GM12878 (cell line): Measurements from ENCODE around the gene MRRF. TPM values are rescaled to one million over a fixed set of nuclear protein-coding genes. Genes with fewer than 3 reads are reported as not detected.

Experiments
- ATAC-seq: fragments of 200-7000 bp; cut with Tn5 transposase; 3 replicates; pipeline ENCODE4 v1.9.1; 2020; ENCODE audit warnings: mild to moderate bottlenecking, moderate library complexity
- BruUV-seq: library from RNA; stranded (reverse); fragments of 400-500 nt; replicated peaks from 2 replicates; lab custom pipeline; 2021; lab: Mats Ljungman, UMichigan
- CTCF ChIA-PET: fragments of 300-600 bp; sonication (Branson Sonifier 250); formaldehyde crosslinking; extraction: SDS; loops from one replicate; lab custom pipeline; 2021; ENCODE audit warnings: inconsistent platforms; lab: Yijun Ruan, JAX
- POLR2A ChIA-PET: fragments of 350-600 bp; formaldehyde crosslinking; extraction: SDS; loops from one replicate; lab custom pipeline; 2021; ENCODE audit warnings: inconsistent platforms; lab: Charles Lee
- RAD21 ChIA-PET: fragments of 300-600 bp; sonication (Branson Sonifier 250); formaldehyde crosslinking; loops from one replicate; lab custom pipeline; 2023; ENCODE audit warnings: antibody characterized with exemption; ENCODE audit not compliant: unreplicated experiment; lab: Charles Lee
- SMC1A ChIA-PET: fragments of 300-600 bp; sonication (Branson Sonifier 250); formaldehyde crosslinking; loops from one replicate; lab custom pipeline; 2023; ENCODE audit not compliant: unreplicated experiment, uncharacterized antibody; lab: Charles Lee
- DNase-seq: peaks from one replicate; pipeline ENCODE4 v3.0.0-alpha.2; 2011; ENCODE audit warnings: low read depth, low spot score
- FAIRE-seq: peaks from 3 replicates; lab custom pipeline; 2011; peaks lifted over from hg19 to GRCh38; lab: Jason Lieb, UNC
- H2AFZ ChIP-seq: 2 replicates; pipeline ENCODE4 v1.6.0; 2011; ENCODE audit warnings: low read depth, low read length, control low read depth; ENCODE audit not compliant: control insufficient read depth
- H3K27ac ChIP-seq: 2 replicates; pipeline ENCODE4 v1.5.1; 2011; ENCODE audit warnings: control low read depth; ENCODE audit not compliant: control insufficient read depth, insufficient read depth
- H3K27me3 ChIP-seq, 2 experiments: replicated peaks in 1 of 2; 2 replicates each; pipeline versions ENCODE4 v1.6.0 to v1.6.1; 2011; ENCODE audit warnings: low read length in 1 of 2; ENCODE audit not compliant: control insufficient read depth in 2 of 2, insufficient read depth in 2 of 2
- H3K36me3 ChIP-seq, 2 experiments: 2 replicates each; pipeline ENCODE4 v1.5.1; 2011; ENCODE audit warnings: low read length in 1 of 2; ENCODE audit not compliant: control insufficient read depth in 2 of 2, insufficient read depth in 2 of 2
- H3K4me1 ChIP-seq: 2 replicates; pipeline ENCODE4 v1.6.1; 2011; ENCODE audit warnings: mild to moderate bottlenecking, low read length, moderate library complexity, mixed read lengths; ENCODE audit not compliant: control insufficient read depth, insufficient read depth
- H3K4me2 ChIP-seq: 2 replicates; pipeline ENCODE4 v1.6.0; 2011; ENCODE audit warnings: control low read depth; ENCODE audit not compliant: control insufficient read depth, insufficient read depth
- H3K4me3 ChIP-seq: fragments of 200-600 bp; sonication (generic); 2 replicates; pipeline ENCODE4 v1.5.1; 2016
- H3K79me2 ChIP-seq: 2 replicates; pipeline ENCODE4 v1.6.0; 2011; ENCODE audit warnings: low read length; ENCODE audit not compliant: control insufficient read depth, insufficient read depth
- H3K9ac ChIP-seq: 2 replicates; pipeline ENCODE4 v1.8.0; 2011; ENCODE audit warnings: low read length, control low read depth, mixed read lengths; ENCODE audit not compliant: control insufficient read depth, insufficient read depth
- H3K9me3 ChIP-seq: replicated peaks from 3 replicates; pipeline ENCODE4 v1.5.1; 2011; ENCODE audit warnings: mild to moderate bottlenecking, low read length; ENCODE audit not compliant: control insufficient read depth, insufficient read depth
- H4K20me1 ChIP-seq: 2 replicates; pipeline ENCODE4 v1.6.0; 2011; ENCODE audit not compliant: control insufficient read depth, insufficient read depth
- BCL11A ChIP-seq: IDR thresholded peaks from 2 replicates; pipeline ENCODE4 v1.6.1; 2011; ENCODE audit warnings: low read depth, low read length
- EGR1 ChIP-seq, 2 experiments: IDR thresholded peaks; 1 replicate in 1 of 2; 2 replicates in 1 of 2; pipeline ENCODE4 v1.6.1; 2011 to 2012; ENCODE audit warnings: low read depth in 2 of 2, low read length in 2 of 2, borderline replicate concordance in 1 of 2, mild to moderate bottlenecking in 1 of 2, moderate library complexity in 1 of 2
- IKZF1 ChIP-seq: fragments of 450-650 bp; conservative IDR thresholded peaks from 2 replicates; pipeline ENCODE4 v1.6.1; 2017; ENCODE audit warnings: antibody characterized with exemption, mild to moderate bottlenecking
- IKZF2 ChIP-seq, 2 experiments: fragments of 450-650 bp; IDR thresholded peaks; 2 replicates each; pipeline ENCODE4 v1.6.1; 2017; ENCODE audit warnings: mild to moderate bottlenecking in 2 of 2, moderate library complexity in 2 of 2
- NBN ChIP-seq: fragments of 450-650 bp; IDR thresholded peaks from 2 replicates; pipeline ENCODE4 v1.6.1; 2016
- SPI1 ChIP-seq: IDR thresholded peaks from 2 replicates; pipeline ENCODE4 v1.6.1; 2011; ENCODE audit warnings: low read depth, mild to moderate bottlenecking, low read length, moderate library complexity, borderline replicate concordance; ENCODE audit not compliant: insufficient read depth
- ZNF384 ChIP-seq: IDR thresholded peaks from 2 replicates; pipeline ENCODE4 v1.6.1; 2012; ENCODE audit warnings: low read depth, mild to moderate bottlenecking, low read length, improper control_type of control experiment, borderline replicate concordance
- WGBS: methylation state at CpG from one replicate; pipeline ENCODE4 v1.1.6; 2016; ENCODE audit warnings: low lambda C conversion rate; ENCODE audit not compliant: insufficient replicate concordance, insufficient coverage; ENCODE audit errors: missing lambda C conversion rate; 5-methylcytosine and 5-hydroxymethylcytosine counted together
- in situ Hi-C: fragments of 300-500 bp; cut with MboI; formaldehyde crosslinking; loops from 9 replicates; pipeline ENCODE4 v1.14.3; 2018; ENCODE audit warnings: mixed read lengths
- intact Hi-C: fragments of 100-400 bp; cut with micrococcal nuclease; formaldehyde crosslinking; loops from one replicate; pipeline ENCODE4 v1.14.2; 2022; ENCODE audit not compliant: unreplicated experiment
- polyA plus RNA-seq, 11 experiments: library from polyadenylated mRNA; depleted of rRNA in 4 of 11; unstranded in 6 of 11; stranded (reverse) in 5 of 11; fragments of >200 nt; fragmentation: Nextera tagmentation in 4 of 11; fragmentation: Illumina TruSeq in 1 of 11; extraction: Ambion mirVana in 4 of 11; extraction: Trizol in 1 of 11; gene quantifications; 1 replicate in 1 of 11; 2 replicates in 10 of 11; pipeline versions ENCODE4 v1.2.1 to v1.2.3, GENCODE V29; 2011 to 2016; ENCODE audit warnings: inconsistent platforms in 2 of 11, missing spikeins in 2 of 11, low read depth in 1 of 11
- total RNA-seq, 4 experiments: library from RNA; depleted of rRNA in 3 of 4; stranded (reverse); fragments of >200 nt in 3 of 4; fragmentation: Illumina TruSeq in 1 of 4; extraction: Trizol in 1 of 4; gene quantifications; 2 replicates each; pipeline versions ENCODE4 v1.2.1 to v1.2.3, GENCODE V29; 2013 to 2021

The MRRF gene
- total and polyA plus RNA-seq, 10 of the 15 experiments (the other 5 are each of a cell fraction or from before 2014, with no cell fraction given) = 64.8 to 112 (median 76.4) TPM

- ChIA-PET SMC1A (interaction anchor here (1.0 kb wide), 1 partner anchor 20 kb away, joined by 3 read pairs; no protein-coding TSS in a partner anchor), CTCF (no interaction called here), RAD21 (no interaction called here), POLR2A (no interaction called here)
- H4K20me1 ChIP-seq = no peaks in the 10 kb centered on the region
- DNase-seq (no peak), FAIRE-seq (no peak), ATAC-seq (peak; percentile 90)
- peak within 1 kb of the TSS; percentile 50; the same call in 1 of the 2 replicates for H3K9ac ChIP-seq
- H3K79me2 ChIP-seq = no peaks in the 10 kb centered on the region
- H3K4me2 ChIP-seq = peak within 1 kb of the TSS; percentile 90
- in situ Hi-C loops = no loop called here
- no peaks in the 10 kb centered on the region; the same call in 2 of the 3 replicates for H3K9me3 ChIP-seq
- no peaks in the 10 kb centered on the region for H3K27me3 ChIP-seq
- intact Hi-C loops = no loop called here
- H3K4me1 ChIP-seq = peaks cover 28% of the 10 kb centered on the region
- peak within 1 kb of the TSS; percentile 80 for H2AFZ ChIP-seq
- WGBS = 8% methylated on average over 24 of the region's 39 CpGs
- no peak within 1 kb of the TSS for H3K27ac ChIP-seq
- H3K36me3 ChIP-seq = no peaks in the 10 kb centered on the region
- BruUV-seq = no TSS peak
- peak in 1 of 2 experiments; percentile 17; a peak in 1 of 4 replicates for TF ChIP-seq IKZF2 (IDR thresholded peaks at IDR 0.05)
- peak in 1 of 2 experiments; percentile 52; a peak in 2 of 3 replicates for TF ChIP-seq EGR1 (IDR thresholded peaks at IDR 0.05; ENCODE audit: borderline replicate concordance in 1 of 2, low read depth in 2 of 2, low read length in 2 of 2)
- TF ChIP-seq ZNF384 = no peak
- TF ChIP-seq SPI1 = peak; percentile 28; the same call in 1 of the 2 replicates
- peak; percentile 19; the same call in 1 of the 2 replicates for TF ChIP-seq IKZF1
- 0 out of 2 replicates have a peak, but pooled peaks have one; percentile 11 for TF ChIP-seq NBN
- no peak for TF ChIP-seq BCL11A
- H3K4me3 ChIP-seq = peak within 1 kb of the TSS; percentile 57
These were observed 106.4 kb downstream of the MRRF start, which contains the start of gene PTGS1 for GRCh38 chr9:122370869-122371755. Gene PTGS1, plus strand, starts transcription at chr9:122371024. Its CDS starts 61 bp downstream, at chr9:122371085.
